ENCODE results near the gene SLC22A5. TPM values are rescaled to one million over a fixed set of nuclear protein-coding genes. Genes with fewer than 3 reads are reported as not detected.

The SLC22A5 gene
- total RNA-seq (2014; rRNA removed; shearing (Covaris generic)), result 6.9 and 7.1 TPM in 2 replicates

DNA sequence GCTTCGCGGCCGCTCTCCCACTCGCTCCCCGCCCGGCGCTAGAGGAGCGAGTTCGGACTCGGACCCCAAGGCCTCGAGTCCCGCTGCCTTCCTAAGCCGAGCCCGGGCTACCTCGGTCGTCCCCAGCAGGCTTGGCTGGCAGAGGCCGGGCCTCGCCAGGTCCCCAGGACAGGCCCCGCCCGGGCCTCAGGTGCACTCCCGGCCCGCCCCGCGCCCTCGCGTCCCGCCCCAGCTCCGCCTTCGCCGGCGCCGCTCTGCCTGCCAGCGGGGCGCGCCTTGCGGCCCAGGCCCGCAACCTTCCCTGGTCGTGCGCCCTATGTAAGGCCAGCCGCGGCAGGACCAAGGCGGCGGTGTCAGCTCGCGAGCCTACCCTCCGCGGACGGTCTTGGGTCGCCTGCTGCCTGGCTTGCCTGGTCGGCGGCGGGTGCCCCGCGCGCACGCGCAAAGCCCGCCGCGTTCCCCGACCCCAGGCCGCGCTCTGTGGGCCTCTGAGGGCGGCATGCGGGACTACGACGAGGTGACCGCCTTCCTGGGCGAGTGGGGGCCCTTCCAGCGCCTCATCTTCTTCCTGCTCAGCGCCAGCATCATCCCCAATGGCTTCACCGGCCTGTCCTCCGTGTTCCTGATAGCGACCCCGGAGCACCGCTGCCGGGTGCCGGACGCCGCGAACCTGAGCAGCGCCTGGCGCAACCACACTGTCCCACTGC, at the start of gene SLC22A5:
Gene SLC22A5, plus strand, starts transcription at position 237 of the 707 bp plus-strand sequence. Its CDS starts 263 bp downstream, at position 500.
- DNase-seq (ENCODE audit: low read depth), result peak; percentile 76

DNA sequence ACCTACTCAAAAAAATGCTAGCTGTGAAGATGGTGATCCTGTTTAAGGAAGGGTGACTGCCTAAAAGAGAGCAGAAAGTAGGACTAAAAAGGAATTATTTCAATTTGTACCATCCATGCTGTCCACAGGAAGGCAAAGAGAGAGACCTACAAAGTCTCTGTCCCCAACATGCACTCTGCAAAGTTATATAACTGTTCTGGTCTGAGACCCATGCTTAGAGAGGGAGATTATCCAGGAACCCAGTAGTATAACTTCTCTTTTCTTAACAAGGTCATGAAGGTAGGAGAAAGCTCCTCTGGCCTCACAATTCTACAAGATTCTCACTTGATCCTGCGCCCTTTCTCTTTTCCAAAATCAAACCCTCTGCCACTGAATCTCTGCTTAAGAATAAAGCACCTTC, 49.5 kb upstream of the SLC22A5 start:
- DNase-seq (ENCODE audit: low read depth), result no peak

DNA sequence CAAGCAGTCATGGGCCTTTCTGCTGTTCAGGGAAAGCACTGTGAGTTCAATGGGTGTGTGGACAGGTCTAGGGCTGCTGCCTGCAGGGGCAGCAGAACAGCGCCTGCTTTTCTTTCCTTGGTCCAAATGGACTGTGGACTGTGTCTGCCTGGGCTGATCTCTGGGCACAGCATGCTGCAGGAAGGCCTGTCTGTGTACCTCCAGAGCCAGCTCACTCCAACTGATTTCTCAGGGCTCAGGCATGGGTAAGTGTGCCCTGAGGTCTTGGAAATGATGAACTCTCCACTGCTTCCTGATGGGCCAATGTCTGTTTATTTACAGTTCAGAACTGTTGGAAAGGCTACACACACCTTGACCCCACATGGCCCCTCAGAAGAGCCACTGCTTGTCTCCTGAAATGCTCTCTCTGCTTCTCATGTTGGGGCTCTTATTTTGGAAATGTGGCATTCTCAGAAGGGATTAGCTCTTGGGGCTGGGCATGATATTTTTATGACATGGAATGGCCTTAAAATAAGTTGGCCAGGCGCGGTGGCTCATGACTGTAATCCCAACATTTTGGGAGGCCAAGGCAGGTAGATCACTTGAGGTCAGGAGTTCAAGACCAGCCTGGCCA, 48.3 kb upstream of the SLC22A5 start:
- DNase-seq (ENCODE audit: low read depth), result no peak

DNA sequence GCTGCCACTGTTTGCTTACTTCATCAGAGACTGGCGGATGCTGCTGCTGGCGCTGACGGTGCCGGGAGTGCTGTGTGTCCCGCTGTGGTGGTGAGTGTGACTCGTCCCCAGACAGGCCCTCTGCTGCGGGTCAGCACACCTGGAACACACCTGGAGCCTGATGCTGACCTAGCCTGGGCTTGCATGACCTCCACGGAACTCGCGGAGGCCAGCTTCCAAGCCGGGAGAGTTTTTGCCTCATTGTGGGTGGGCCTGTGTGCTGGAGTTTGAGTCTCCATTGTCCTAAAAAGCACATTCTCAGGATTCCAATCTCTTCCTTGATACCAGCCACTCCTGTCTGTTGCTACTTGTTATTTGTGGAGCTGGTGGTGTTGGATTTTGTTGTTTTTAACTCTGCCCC, 47.2 kb upstream of the SLC22A5 start:
- DNase-seq (ENCODE audit: low read depth), result no peak

DNA sequence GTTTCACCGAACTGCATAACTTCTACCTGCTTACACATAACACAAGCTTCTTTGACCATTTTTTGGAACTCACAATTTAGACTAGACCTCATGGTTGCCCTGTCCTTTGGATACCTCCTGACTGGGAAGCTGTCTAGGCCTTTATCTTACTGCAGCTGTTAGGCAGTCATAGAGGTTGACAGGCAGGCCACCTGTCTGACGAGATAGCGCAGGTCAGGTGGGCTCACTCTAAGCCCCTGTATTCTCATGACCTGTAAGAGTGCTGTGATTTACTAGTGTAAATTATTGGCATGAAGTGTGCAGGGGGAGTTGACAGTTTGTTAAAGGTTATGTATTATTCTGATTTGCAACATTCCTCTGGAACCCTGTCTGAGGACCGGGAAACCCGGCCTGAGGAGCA, 46.3 kb upstream of the SLC22A5 start:
- DNase-seq (ENCODE audit: low read depth), result no peak

DNA sequence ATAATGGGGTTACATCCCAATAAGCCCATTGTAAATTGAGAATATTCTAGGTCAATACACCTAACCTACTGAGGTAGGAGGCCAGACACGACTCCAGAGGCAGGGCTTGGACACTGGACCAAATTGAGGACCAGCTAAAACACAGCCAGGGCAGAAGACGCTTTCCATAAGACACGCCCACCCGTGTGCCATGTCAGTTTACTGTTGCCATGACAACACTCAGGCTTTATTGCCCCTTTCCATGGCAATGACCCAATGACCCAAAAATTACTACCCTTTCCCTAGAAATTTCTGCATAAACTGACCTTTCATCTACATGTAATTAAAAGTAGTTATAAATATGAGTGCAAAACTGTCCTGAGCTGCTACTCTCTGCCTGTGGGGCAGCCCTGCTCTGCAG, 43.8 kb upstream of the SLC22A5 start:
- DNase-seq (ENCODE audit: low read depth), result no peak

DNA sequence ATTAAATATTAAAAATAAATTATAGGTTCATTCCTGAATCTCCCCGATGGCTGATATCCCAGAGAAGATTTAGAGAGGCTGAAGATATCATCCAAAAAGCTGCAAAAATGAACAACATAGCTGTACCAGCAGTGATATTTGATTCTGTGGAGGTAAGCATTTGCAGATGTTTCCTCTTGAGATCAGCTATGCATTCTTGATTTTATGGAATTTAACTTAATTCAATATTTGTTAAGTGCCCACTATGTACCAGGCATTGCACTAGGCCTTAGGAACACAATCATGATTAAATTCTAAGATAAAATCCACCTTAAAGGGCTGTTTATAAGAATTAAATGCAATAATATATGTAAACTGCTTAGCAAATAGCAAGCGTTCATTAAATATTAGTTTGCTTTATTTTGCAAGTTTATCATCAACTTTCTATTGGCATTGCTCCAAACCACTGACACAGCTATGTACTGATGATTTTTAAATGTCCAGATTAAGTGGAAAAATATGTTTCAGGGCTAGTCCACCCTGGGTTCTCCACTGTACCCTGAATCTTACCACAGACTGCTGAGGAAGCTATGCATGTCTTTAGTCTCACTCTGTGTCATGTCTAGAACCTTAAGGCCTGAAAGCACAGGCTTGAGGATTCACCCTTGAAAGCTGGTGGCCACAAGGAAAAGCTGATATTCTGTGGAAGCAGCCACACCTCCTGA, 42.1 kb upstream of the SLC22A5 start:
- DNase-seq (ENCODE audit: low read depth), result no peak

DNA sequence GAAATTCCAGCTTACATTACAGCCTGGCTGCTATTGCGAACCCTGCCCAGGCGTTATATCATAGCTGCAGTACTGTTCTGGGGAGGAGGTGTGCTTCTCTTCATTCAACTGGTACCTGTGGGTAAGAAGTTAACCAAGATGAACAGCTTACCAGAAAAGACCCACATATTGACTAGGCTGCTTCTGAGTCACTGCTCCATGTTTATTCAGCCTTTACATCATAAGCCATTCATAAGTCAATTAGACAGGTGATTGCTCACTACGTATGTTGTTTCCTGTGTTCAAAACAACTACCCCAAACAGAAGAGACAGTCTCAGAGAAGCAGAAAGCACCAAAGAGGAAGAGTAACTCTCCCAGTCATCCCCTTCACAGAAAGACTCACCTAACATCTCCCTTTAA, 34.7 kb upstream of the SLC22A5 start:
- DNase-seq (ENCODE audit: low read depth), result no peak

DNA sequence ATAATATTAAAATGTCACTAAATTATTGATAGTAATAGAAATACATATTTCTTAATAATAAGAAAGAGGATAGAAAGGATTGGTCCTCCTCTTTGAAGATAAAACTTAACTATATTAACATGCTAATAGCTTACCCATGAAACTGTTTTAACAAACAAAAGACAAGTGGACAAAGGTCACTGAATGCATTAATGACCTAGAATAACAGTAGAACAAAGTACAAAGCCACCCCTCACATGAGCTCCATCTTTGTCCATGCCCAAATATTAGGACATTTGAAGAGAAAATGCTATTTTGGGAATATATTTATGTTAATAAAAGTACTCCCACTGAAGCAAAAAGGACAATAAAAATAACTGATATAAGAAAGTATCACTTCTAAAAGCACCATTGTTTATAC, 34.1 kb upstream of the SLC22A5 start:
- no peak for DNase-seq (ENCODE audit: low read depth)

DNA sequence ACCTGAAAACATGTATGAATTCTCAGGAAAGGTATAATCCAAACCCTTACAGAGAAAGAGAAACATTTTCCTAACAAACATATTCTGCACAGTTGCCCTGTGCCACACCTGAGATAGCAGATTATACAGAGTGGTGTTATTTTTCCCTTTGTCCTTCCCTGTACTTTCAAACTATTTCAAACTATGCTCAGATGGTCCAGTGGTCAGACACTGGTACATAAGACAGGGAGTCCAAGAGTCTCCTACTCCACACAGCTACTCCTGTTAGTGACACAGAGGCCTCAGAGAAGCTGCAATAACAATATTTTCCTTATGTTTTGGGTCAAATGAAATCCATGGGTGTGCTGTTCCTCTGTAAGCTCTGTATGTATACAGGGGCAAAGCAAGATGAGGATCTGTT, 30.0 kb upstream of the SLC22A5 start:
- no peak for DNase-seq (ENCODE audit: low read depth)

DNA sequence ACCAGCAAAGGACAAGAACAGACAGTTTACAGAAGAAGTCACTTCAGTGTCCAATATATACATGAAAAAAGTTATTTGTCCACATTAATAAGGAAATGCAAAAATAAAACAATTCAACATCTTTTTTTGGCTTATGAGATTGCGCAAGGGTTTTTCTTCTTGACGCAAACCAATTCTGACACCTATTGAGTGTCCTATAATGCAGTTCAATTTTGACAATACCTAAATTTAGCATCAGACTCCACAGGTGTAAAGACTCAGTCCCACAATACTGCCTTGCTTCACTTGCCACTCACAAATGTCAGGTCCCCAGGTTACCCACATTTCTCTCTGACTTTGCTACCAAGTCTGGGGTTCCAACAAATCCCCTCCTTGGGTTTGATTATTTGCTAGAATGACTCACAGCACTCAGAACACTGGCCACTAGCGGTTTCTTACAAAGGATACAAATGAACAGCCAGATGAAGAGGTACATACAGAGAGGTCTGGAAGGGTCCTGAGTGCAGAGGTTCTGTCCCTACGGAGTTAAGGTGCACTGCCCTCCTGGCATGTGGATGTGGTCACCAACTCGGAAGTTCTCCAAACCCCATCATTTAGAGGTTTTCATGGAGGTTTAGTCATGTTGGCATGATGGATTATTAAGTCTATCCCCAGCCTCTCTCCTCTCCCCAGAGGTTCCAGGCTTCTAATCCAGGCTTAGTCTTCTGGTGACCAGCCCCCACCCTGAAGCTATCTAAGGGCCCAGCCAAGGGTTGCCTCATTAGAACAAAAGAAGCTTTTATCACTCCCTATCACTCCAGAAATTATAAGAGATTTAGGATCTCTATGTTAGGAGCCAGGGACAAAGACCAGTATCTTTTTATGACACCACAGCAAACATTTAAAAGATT, 27.0 kb upstream of the SLC22A5 start:
- DNase-seq (ENCODE audit: low read depth), result no peak

DNA sequence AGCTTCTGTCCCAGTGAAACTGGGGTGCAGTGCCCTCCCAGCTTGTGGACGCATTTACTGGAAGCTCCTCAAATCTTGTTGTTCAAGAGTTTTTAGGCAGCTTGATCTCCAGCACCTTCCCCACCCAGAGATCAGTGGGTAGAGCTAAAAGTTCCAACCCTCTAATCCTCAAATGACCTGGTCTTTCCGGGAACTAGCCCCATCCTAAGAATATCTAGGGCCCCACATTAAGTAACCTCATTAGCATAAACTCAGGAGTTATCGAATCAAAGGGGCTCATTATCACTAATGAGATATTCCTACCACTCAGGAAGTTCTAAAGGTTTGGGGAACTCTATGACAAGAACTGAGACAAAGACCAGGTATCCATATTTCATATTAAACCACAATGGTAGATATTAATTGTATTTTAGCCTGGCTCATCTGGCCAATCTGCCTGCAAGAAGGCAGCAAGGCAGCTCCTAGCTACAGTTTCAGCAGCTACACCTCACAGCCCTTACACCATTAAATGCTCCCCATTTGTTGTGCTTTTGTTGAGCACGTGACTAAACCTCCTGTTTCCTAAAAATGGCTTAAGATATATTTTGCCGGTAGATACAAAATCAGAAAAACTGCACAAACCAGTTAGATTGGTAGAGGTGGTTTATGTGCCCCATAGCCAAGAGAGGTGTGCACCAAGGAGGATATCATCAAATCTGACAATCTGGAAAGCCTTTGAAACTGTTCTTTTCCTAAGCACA, 24.6 kb upstream of the SLC22A5 start:
- no peak for DNase-seq (ENCODE audit: low read depth)

DNA sequence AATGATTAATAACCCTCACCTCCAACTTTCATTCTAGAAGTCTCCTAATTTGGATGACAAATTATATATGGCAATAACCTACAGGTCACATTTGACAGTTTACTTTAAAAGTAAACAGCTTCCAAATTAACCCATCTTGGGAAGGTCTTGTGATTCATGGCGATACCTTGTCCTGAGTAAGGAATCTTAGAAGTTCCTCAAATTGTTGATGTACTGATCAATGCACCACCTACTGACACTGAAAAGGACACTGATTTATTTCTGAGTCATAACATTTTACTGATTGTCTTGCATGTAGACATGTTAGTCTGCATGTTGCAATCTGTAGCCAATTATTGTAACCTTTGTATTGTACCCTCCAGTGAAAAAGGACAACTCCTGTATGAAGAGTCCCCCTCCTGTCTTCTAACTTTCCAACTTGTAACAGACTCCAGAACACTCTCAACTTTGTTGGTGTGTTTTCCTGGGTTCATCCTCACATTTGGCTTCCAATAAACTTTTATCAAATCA, 16.0 kb upstream of the SLC22A5 start:
- DNase-seq (ENCODE audit: low read depth), result no peak

DNA sequence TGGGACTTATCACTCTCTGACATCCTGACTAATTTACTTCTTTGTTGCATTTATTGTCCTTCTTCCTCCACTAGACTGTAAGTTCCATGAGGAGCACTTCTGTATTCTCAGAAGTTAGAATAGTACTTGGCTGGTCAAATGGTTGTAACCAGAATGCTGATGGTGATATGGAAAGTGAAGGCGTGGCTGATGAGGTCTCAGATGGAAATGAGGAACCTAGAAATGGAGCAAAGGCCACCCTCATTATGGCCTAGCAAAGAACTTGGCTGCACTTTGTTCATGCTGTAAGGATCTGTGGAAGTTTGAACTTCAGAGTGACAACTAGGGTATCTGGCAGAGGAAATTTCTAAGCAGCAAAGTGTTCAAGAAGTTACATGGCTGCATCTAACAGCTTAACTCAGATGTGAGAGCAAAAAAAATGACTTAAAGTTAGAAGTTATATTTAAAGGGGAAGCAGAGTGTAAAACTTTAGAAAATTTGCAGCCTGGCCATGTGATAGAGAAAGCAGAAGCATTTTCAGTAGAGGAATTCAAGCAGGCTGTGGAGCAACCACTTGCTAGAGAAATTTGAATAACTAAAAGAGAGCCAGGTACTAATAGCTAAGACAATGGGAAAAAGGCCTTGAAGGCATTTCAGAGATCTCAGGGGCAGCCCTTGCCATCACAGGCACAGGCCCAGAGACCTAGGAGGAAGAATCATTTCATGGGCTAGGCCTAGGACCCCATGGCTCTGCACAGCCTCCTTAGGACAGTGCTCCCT, 14.9 kb upstream of the SLC22A5 start:
- no peak for DNase-seq (ENCODE audit: low read depth)

DNA sequence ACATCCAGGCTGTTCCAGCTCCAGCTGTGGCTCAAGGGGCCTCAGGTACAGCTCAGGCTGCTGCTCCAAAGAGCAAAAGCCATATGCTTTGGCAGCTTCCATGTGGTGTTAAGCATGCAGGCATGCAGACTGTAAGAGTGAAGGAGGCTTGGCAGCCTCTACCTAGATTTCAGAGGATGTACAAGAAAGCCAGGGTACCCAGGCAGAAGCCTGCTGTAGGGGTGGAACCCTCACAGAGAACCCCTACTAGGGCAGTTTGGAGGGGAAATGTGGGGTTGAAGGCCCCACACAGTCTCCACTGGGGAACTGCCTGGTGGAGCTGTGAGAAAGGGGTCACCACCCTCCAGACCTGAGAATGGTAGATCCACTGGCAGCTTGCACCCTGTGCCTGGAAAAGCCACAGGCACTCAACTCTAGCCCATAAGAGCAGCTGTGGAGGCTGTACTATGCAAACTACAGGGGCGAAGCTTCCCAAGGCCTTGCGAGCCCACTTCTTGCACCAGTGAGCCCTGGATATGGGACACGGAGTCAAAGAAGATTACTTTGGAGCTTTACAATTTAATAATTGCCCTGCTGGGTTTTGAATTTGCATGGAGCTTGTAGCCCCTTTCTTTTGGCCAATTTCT, 14.3 kb upstream of the SLC22A5 start:
- DNase-seq (ENCODE audit: low read depth), result no peak

DNA sequence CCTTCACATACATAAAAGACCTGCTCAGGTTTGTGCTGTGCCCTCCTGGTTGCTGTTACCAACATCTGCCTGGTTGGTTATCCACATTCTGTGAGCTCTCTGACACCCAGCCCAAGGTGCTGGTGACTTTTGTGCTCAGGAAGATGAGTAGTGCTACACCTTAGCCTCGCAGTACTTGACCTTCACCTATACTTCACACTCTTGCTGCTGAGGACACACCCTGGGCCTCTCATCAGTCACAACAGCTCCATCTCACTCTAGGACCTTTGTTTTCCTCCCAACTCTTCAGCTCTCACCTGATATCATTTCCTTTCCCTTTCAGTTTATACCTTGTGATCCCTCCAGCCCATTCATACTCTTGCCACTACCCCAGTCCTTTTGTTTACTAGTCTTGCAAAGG, 10.7 kb upstream of the SLC22A5 start:
- no peak for DNase-seq (ENCODE audit: low read depth)

DNA sequence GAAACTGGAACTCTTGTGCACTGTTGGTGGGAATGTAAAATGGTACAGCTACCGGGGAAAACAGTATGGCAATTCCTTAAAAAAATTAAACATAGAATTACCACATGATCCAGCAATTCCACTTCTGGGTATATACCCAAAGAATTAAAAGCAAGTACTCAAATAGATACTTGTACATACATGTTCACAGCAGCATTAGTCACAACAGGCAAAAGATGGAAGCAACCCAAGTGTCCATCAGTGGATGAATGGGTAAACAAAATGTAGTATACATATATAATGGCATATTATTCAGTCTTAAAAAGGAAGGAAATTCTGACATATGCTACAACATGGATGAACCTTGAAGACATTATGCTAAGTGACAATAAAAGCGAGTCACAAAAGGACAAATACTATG, 7.4 kb upstream of the SLC22A5 start:
- DNase-seq (ENCODE audit: low read depth), result no peak

DNA sequence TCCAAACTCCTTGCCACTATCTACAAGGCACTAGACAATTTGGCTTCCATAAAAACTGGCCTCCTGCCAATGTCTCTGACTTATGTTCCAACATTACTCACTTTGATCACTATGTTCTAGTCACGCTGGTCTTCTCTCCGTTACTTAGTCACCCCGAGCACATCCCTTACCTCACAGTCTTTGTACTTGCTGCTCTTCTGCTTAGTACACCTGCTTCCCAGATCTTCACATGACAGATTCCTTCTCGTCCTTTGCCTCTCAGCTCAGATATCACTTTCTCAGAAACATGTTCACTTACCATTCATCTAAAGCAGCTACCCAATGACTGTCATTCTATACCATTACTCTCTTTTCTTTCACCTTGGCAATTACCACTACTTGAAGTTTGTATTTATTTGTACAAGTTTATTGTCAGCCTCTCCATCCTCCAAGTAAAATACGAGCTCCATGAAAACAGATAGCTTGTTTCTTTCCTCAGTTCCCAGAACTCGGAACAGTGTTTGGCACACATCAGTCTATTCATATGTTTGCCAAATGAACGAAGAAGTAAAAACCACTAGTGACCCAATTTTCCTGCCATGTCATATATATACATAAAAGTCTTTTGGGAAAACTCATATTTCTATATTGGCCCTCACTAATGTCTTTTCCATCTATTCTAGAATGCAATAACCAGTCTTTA, 5.9 kb upstream of the SLC22A5 start:
- DNase-seq (ENCODE audit: low read depth), result peak; percentile 84

DNA sequence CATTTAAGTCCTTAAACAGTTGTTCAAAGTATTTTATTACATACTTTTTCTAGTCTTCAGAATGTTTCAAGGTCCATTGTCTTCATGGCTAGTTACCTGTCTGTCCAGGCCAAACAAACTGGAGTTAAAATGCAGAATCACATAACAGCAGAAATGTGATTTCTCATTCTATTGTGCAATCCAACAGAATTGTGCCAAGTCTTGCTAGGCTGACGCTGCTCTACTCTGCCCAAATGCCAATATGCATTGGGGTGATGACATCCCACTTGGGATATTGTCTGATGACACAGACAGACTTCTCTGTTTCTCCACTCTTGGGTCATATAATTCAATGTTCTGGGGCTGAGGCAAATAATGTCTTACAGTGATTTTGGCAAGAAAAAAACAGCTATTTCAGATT, 5.2 kb upstream of the SLC22A5 start:
- no peak for DNase-seq (ENCODE audit: low read depth)
